ENCODE data around the gene PGBD1. TPM values are rescaled to one million over a fixed set of nuclear protein-coding genes. Genes with fewer than 3 reads are reported as not detected.
A peak's percentile ranks its signal among the peaks of the same experiment; 100 is the strongest.

The PGBD1 gene
- polyA plus RNA-seq, 1 of the 3 experiments (the other 2 are of a cell fraction), result 2.5 TPM

DNA sequence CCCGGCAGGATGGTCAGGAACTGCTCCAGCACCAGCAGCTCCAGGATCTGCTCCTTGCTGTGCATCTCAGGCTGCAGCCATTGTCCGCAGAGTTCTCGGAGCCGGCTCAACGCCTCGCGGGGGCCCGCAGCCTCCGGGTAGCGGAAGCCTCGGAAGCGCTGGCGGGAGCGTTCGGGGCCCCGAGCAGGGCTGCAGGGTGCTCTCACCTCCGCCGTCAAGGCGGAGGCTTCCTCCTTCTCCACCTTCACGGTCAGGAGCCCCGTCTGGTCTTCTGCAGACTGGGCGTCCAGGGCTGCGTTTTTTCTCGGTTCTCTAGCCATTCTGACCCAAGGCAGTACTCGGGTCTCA is 29.7 kb upstream of the PGBD1 start:
- 0% methylated on average over 1 of the region's 25 CpGs for WGBS (ENCODE audit: low lambda C conversion rate)
- no peak for DNase-seq
- no peaks in the 10 kb centered on the region for H4K20me1 ChIP-seq (ENCODE audit: insufficient read depth)

More for the DNA sequence above, 29.7 kb upstream of the PGBD1 start:
- CTCF ChIA-PET, result interaction anchor here (0.9 to 1.5 kb wide), 5 partner anchors 15 to 115 kb away, joined by 3 to 6 read pairs (median 4); partner anchors contain the start of gene ZSCAN26
- POLR2A ChIA-PET, result interaction anchor here (0.6 to 3.2 kb wide), 6 partner anchors 15 to 115 kb away, joined by 3 to 29 read pairs (median 7); partner anchors contain the start of genes ZKSCAN8, ZSCAN26 and ZSCAN9
- H3K36me3 ChIP-seq (replicated peaks in 1 of 2; ENCODE audit: control insufficient read depth in 1 of 2, insufficient read depth in 2 of 2, low read length in 1 of 2), result peaks cover 14 to 27% of the 10 kb centered on the region in 2 experiments
- TF ChIP-seq RFX5 (IDR thresholded peaks at IDR 0.05; ENCODE audit: low read length) (no peak), USF2 (IDR thresholded peaks at IDR 0.05; ENCODE audit: borderline replicate concordance, low read depth, low read length) (no peak), MEF2A (IDR thresholded peaks at IDR 0.05; ENCODE audit: borderline replicate concordance, low read depth) (no peak), NFIC (IDR thresholded peaks at IDR 0.05; ENCODE audit: borderline replicate concordance) (no peak), JUND (IDR thresholded peaks at IDR 0.05) (no peak), TCF12 (IDR thresholded peaks at IDR 0.05) (no peak), TAF1 (IDR thresholded peaks at IDR 0.05; ENCODE audit: borderline replicate concordance, low read depth, low read length) (no peak), IRF3 (IDR thresholded peaks at IDR 0.05; ENCODE audit: low read depth, low read length) (no peak), REST (IDR thresholded peaks at IDR 0.05; ENCODE audit: low read depth, low read length) (no peak), FOSL2 (IDR thresholded peaks at IDR 0.05; ENCODE audit: borderline replicate concordance, low read depth) (no peak), RAD21 (IDR thresholded peaks at IDR 0.05; ENCODE audit: low read length) (no peak), GATA2 (CRISPR knock-in tag; IDR thresholded peaks at IDR 0.05) (no peak), FOXM1 (IDR thresholded peaks at IDR 0.05; ENCODE audit: low read depth) (no peak), CHD2 (IDR thresholded peaks at IDR 0.05; ENCODE audit: low read length, partially characterized antibody) (no peak), ELF1 (IDR thresholded peaks at IDR 0.05) (no peak)
- TF ChIP-seq, protein P1, sequence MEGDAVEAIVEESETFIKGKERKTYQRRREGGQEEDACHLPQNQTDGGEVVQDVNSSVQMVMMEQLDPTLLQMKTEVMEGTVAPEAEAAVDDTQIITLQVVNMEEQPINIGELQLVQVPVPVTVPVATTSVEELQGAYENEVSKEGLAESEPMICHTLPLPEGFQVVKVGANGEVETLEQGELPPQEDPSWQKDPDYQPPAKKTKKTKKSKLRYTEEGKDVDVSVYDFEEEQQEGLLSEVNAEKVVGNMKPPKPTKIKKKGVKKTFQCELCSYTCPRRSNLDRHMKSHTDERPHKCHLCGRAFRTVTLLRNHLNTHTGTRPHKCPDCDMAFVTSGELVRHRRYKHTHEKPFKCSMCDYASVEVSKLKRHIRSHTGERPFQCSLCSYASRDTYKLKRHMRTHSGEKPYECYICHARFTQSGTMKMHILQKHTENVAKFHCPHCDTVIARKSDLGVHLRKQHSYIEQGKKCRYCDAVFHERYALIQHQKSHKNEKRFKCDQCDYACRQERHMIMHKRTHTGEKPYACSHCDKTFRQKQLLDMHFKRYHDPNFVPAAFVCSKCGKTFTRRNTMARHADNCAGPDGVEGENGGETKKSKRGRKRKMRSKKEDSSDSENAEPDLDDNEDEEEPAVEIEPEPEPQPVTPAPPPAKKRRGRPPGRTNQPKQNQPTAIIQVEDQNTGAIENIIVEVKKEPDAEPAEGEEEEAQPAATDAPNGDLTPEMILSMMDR (IDR thresholded peaks at IDR 0.05), result no peak
- TF ChIP-seq, protein P2, sequence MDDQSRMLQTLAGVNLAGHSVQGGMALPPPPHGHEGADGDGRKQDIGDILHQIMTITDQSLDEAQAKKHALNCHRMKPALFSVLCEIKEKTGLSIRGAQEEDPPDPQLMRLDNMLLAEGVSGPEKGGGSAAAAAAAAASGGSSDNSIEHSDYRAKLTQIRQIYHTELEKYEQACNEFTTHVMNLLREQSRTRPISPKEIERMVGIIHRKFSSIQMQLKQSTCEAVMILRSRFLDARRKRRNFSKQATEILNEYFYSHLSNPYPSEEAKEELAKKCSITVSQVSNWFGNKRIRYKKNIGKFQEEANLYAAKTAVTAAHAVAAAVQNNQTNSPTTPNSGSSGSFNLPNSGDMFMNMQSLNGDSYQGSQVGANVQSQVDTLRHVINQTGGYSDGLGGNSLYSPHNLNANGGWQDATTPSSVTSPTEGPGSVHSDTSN (IDR thresholded peaks at IDR 0.05), result no peak
- H3K27ac ChIP-seq (ENCODE audit: low read depth in 2 of 2, low read length in 1 of 2), result peak overlapping the region; percentile 41 to 81; a peak in 3 of 4 replicates
- no peaks in the 10 kb centered on the region for H3K9me2 ChIP-seq
- no peaks in the 10 kb centered on the region for H3K27me3 ChIP-seq (ENCODE audit: insufficient read depth)
- no peaks in the 10 kb centered on the region for H3F3A ChIP-seq (replicated peaks; ENCODE audit: insufficient read depth)
- peak overlapping the region; percentile 93 to 97 for H3K4me3 ChIP-seq (ENCODE audit: low read depth in 2 of 2, low read length in 1 of 2)
- H3K79me2 ChIP-seq (ENCODE audit: insufficient read depth), result peaks cover 19% of the 10 kb centered on the region
- no peaks in the 10 kb centered on the region for H3K9me3 ChIP-seq
- peak overlapping the region; percentile 92 for H2AFZ ChIP-seq (ENCODE audit: low read depth)
- H3K4me1 ChIP-seq (ENCODE audit: control insufficient read depth in 1 of 2, insufficient read depth in 2 of 2, low read depth in 1 of 2, low read length in 1 of 2), result peaks cover 5 to 12% of the 10 kb centered on the region in 2 experiments; a peak in 3 of 4 replicates
- H3K4me2 ChIP-seq, result peak overlapping the region; percentile 79
- H3K9ac ChIP-seq, result peak overlapping the region; percentile 77
